GM23338 (cell line): ENCODE data around the gene SLC16A2.

Source experiments
- CREB1 ChIP-seq: fragments of 250-450 bp; sonication (Bioruptor Pico); IDR thresholded peaks from 2 replicates; pipeline ENCODE4 v1.5.0; 2020; ENCODE audit warnings: low read depth, mild to moderate bottlenecking, moderate library complexity
- EZH2 ChIP-seq: fragments of 200-600 bp; sonication (generic); IDR thresholded peaks from one replicate; pipeline ENCODE4 v1.8.0; 2017; ENCODE audit warnings: antibody characterized with exemption, mild to moderate bottlenecking, low read depth; ENCODE audit not compliant: unreplicated experiment
- EZH2phosphoT487 ChIP-seq: fragments of 200-600 bp; sonication (generic); IDR thresholded peaks from one replicate; pipeline ENCODE4 v1.8.1; 2018; ENCODE audit warnings: antibody characterized with exemption; ENCODE audit not compliant: unreplicated experiment
- JUNB ChIP-seq: IDR thresholded peaks from one replicate; pipeline ENCODE4 v1.6.1; 2016; ENCODE audit warnings: antibody characterized with exemption; ENCODE audit not compliant: unreplicated experiment
- NANOG ChIP-seq: IDR thresholded peaks from 2 replicates; pipeline ENCODE4 v1.6.1; 2016; ENCODE audit warnings: antibody characterized with exemption, borderline replicate concordance
- POLR2AphosphoS5 ChIP-seq: IDR thresholded peaks from 2 replicates; pipeline ENCODE4 v1.6.1; 2016; ENCODE audit warnings: antibody characterized with exemption, low read depth
- ZNF114 ChIP-seq: fragments of 250-450 bp; sonication (Bioruptor Pico); IDR thresholded peaks from 2 replicates; pipeline ENCODE4 v1.5.0; 2020; ENCODE audit warnings: mild to moderate bottlenecking, moderate library complexity
- ZNF331 ChIP-seq: fragments of 250-450 bp; sonication (Bioruptor Pico); IDR thresholded peaks from 2 replicates; pipeline ENCODE4 v1.5.0; 2020; ENCODE audit warnings: low read depth, mild to moderate bottlenecking, moderate library complexity
- TF ChIP-seq, protein P1 (sequence below), 2 experiments: fragments of 200-600 bp in 1 of 2; sonication (generic) in 1 of 2; conservative IDR thresholded peaks; 2 replicates each; pipeline versions ENCODE4 v1.5.1 to v1.6.1; 2016 to 2017; ENCODE audit warnings: antibody characterized with exemption in 2 of 2, low read depth in 2 of 2, mild to moderate bottlenecking in 2 of 2, moderate library complexity in 1 of 2
- TF ChIP-seq, protein P2 (sequence below): IDR thresholded peaks from one replicate; pipeline ENCODE4 v1.6.1; 2018; ENCODE audit warnings: antibody characterized with exemption; ENCODE audit not compliant: unreplicated experiment

DNA sequence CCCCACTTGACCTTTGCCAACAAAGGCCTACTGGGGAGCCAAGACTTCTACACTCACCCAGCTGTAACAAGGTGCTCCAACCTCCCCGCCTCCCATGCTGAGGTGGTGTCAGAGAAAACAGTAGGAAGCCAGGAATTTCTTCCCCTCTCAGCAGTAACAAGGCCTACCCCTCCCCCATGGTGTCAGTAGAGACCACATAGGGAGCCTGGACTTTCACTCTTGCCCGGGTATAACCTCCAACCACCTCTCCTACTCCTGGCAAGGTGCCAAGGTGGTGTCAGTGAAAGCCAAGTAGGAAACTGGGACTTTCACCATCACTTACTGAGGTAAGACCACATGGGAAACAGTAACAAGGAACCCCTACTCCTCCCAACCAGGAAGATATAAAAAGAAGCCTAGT lies 93.1 kb downstream of the SLC16A2 start:
- no peak for TF ChIP-seq EZH2phosphoT487
- no peak for TF ChIP-seq JUNB
- TF ChIP-seq EZH2 = no peak
- TF ChIP-seq, protein P1, sequence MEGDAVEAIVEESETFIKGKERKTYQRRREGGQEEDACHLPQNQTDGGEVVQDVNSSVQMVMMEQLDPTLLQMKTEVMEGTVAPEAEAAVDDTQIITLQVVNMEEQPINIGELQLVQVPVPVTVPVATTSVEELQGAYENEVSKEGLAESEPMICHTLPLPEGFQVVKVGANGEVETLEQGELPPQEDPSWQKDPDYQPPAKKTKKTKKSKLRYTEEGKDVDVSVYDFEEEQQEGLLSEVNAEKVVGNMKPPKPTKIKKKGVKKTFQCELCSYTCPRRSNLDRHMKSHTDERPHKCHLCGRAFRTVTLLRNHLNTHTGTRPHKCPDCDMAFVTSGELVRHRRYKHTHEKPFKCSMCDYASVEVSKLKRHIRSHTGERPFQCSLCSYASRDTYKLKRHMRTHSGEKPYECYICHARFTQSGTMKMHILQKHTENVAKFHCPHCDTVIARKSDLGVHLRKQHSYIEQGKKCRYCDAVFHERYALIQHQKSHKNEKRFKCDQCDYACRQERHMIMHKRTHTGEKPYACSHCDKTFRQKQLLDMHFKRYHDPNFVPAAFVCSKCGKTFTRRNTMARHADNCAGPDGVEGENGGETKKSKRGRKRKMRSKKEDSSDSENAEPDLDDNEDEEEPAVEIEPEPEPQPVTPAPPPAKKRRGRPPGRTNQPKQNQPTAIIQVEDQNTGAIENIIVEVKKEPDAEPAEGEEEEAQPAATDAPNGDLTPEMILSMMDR (conservative IDR thresholded peaks at IDR 0.05; ENCODE audit: low read depth in 2 of 2) = no peak
- TF ChIP-seq NANOG = no peak
- no peak for TF ChIP-seq CREB1
- TF ChIP-seq, protein P2, sequence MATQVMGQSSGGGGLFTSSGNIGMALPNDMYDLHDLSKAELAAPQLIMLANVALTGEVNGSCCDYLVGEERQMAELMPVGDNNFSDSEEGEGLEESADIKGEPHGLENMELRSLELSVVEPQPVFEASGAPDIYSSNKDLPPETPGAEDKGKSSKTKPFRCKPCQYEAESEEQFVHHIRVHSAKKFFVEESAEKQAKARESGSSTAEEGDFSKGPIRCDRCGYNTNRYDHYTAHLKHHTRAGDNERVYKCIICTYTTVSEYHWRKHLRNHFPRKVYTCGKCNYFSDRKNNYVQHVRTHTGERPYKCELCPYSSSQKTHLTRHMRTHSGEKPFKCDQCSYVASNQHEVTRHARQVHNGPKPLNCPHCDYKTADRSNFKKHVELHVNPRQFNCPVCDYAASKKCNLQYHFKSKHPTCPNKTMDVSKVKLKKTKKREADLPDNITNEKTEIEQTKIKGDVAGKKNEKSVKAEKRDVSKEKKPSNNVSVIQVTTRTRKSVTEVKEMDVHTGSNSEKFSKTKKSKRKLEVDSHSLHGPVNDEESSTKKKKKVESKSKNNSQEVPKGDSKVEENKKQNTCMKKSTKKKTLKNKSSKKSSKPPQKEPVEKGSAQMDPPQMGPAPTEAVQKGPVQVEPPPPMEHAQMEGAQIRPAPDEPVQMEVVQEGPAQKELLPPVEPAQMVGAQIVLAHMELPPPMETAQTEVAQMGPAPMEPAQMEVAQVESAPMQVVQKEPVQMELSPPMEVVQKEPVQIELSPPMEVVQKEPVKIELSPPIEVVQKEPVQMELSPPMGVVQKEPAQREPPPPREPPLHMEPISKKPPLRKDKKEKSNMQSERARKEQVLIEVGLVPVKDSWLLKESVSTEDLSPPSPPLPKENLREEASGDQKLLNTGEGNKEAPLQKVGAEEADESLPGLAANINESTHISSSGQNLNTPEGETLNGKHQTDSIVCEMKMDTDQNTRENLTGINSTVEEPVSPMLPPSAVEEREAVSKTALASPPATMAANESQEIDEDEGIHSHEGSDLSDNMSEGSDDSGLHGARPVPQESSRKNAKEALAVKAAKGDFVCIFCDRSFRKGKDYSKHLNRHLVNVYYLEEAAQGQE = no peak
- TF ChIP-seq POLR2AphosphoS5 = no peak
- no peak for TF ChIP-seq ZNF114 (CRISPR knock-in tag)
- no peak for TF ChIP-seq ZNF331 (CRISPR knock-in tag)
